ENCODE results near the gene S100A12.
A peak's percentile ranks its signal among the peaks of the same experiment; 100 is the strongest.

Gene S100A12

DNA sequence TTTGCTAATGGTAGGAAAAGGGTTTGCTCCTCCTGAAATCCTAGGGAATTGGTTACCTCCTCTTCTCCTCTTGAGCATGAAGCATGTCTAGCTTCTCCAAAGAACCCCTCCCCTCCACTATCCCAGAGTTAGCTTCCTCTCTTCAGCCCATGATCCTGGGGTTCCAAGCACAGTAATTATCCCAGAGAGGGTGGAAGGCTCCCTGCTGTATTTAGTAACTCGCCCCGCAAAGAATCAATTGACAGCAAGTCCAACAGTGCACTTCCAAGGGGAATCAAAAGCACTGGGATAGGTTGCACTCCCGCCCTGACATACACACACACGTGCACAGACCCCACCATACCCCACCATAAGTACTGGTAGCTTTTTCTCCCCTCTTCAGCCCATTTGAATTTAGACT is 12.4 kb upstream of the S100A12 start:
- ATAC-seq (ENCODE audit: low read depth): no peak
- Histone ChIP-seq H3K27me3 (ENCODE audit: insufficient read depth, poor library complexity, severe bottlenecking) (no peaks in the 10 kb centered on the region), H3K27ac (ENCODE audit: poor library complexity, severe bottlenecking) (no peak overlapping the region), H3K4me3 (ENCODE audit: severe bottlenecking) (no peak overlapping the region), H3K9me3 (ENCODE audit: severe bottlenecking) (no peaks in the 10 kb centered on the region), H3K36me3 (ENCODE audit: low read depth) (no peaks in the 10 kb centered on the region), H3K4me1 (ENCODE audit: insufficient read depth, poor library complexity, severe bottlenecking) (peaks cover 27% of the 10 kb centered on the region)
- TF ChIP-seq CTCF (IDR thresholded peaks at IDR 0.05; ENCODE audit: poor library complexity, severe bottlenecking): no peak
- no peak for DNase-seq (ENCODE audit: low spot score)

GRCh38 chr1:153387001-153387400 is 11.6 kb upstream of the S100A12 start:
- Histone ChIP-seq H3K36me3 (ENCODE audit: low read depth) (no peaks in the 10 kb centered on the region), H3K4me3 (ENCODE audit: severe bottlenecking) (no peak overlapping the region), H3K27me3 (ENCODE audit: insufficient read depth, poor library complexity, severe bottlenecking) (no peaks in the 10 kb centered on the region), H3K9me3 (ENCODE audit: severe bottlenecking) (no peaks in the 10 kb centered on the region), H3K27ac (ENCODE audit: poor library complexity, severe bottlenecking) (peak overlapping the region; percentile 45), H3K4me1 (ENCODE audit: insufficient read depth, poor library complexity, severe bottlenecking) (peaks cover 27% of the 10 kb centered on the region)
- no peak for ATAC-seq (ENCODE audit: low read depth)
- TF ChIP-seq CTCF (IDR thresholded peaks at IDR 0.05; ENCODE audit: poor library complexity, severe bottlenecking): no peak
- no peak for DNase-seq (ENCODE audit: low spot score)

DNA sequence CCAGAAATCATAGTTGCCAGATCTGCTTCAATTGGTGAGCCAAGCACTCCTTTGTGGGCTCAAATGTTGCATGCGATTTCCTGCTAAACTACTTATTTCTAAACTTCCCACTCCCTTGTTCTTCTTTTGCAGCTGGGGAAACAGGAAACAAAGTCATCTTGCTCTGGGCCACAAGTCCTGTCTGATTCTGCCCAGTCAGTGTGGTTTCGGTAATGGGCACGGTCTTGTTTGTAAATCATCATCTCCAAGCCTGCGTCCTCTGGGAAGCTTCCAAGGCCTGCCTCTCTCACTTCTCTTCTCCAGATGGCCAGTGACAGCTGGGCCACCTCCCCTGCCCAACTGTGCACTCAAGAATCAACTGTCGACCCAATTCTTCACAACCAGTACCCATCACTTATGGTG is 11.1 kb upstream of the S100A12 start:
- ATAC-seq (ENCODE audit: low read depth) (peak; percentile 57), DNase-seq (ENCODE audit: low spot score) (no peak)
- H3K4me3 ChIP-seq (ENCODE audit: severe bottlenecking): no peak overlapping the region
- H3K27me3 ChIP-seq (ENCODE audit: insufficient read depth, poor library complexity, severe bottlenecking): no peaks in the 10 kb centered on the region
- peaks cover under 1% of the 10 kb centered on the region for H3K9me3 ChIP-seq (ENCODE audit: severe bottlenecking)
- H3K27ac ChIP-seq (ENCODE audit: poor library complexity, severe bottlenecking): peak overlapping the region; percentile 45
- H3K36me3 ChIP-seq (ENCODE audit: low read depth): no peaks in the 10 kb centered on the region
- no peak for TF ChIP-seq CTCF (IDR thresholded peaks at IDR 0.05; ENCODE audit: poor library complexity, severe bottlenecking)
- peaks cover 27% of the 10 kb centered on the region for H3K4me1 ChIP-seq (ENCODE audit: insufficient read depth, poor library complexity, severe bottlenecking)

DNA sequence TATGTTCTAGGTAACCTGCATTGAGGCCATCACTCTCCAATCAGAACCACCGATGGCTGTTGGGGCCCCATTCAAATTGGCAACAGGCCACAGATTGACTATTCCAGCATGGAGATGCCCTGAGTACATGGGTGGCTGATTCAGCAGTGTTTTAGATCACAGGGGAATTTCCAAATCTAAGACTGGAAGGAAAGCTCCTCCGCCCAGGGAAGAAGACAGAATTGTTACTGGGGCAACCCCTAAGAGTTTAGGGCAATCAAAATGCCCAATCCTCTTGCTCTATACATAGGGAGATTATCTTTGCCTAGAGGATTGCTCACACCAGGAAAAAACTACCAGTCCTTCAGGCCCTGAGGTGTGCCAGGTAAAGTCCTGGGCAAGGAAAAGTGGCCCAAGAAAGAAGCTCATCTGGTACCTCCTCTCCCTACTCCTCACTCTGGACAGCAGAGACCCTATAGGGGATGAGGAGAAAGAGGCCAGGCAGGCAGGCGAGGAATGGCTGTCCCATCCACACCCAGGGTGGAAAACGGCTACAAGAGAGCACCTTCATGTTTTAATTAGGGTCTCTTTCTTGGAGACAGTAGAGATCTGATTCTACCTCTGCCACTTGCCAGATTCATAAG is 9.6 kb upstream of the S100A12 start:
- Histone ChIP-seq H3K27ac (ENCODE audit: poor library complexity, severe bottlenecking) (no peak overlapping the region), H3K4me1 (ENCODE audit: insufficient read depth, poor library complexity, severe bottlenecking) (peaks cover 13% of the 10 kb centered on the region), H3K27me3 (ENCODE audit: insufficient read depth, poor library complexity, severe bottlenecking) (no peaks in the 10 kb centered on the region), H3K9me3 (ENCODE audit: severe bottlenecking) (peaks cover 3% of the 10 kb centered on the region), H3K36me3 (ENCODE audit: low read depth) (no peaks in the 10 kb centered on the region), H3K4me3 (ENCODE audit: severe bottlenecking) (no peak overlapping the region)
- no peak for TF ChIP-seq CTCF (IDR thresholded peaks at IDR 0.05; ENCODE audit: poor library complexity, severe bottlenecking)
- no peak for ATAC-seq (ENCODE audit: low read depth)
- DNase-seq (ENCODE audit: low spot score): no peak

GRCh38 chr1:153380711-153381110 is 5.3 kb upstream of the S100A12 start:
- Histone ChIP-seq H3K9me3 (ENCODE audit: severe bottlenecking) (peaks cover 3% of the 10 kb centered on the region), H3K36me3 (ENCODE audit: low read depth) (no peaks in the 10 kb centered on the region), H3K27ac (ENCODE audit: poor library complexity, severe bottlenecking) (no peak overlapping the region), H3K27me3 (ENCODE audit: insufficient read depth, poor library complexity, severe bottlenecking) (no peaks in the 10 kb centered on the region), H3K4me3 (ENCODE audit: severe bottlenecking) (no peak overlapping the region), H3K4me1 (ENCODE audit: insufficient read depth, poor library complexity, severe bottlenecking) (peaks cover 8% of the 10 kb centered on the region)
- no peak for TF ChIP-seq CTCF (IDR thresholded peaks at IDR 0.05; ENCODE audit: poor library complexity, severe bottlenecking)
- ATAC-seq (ENCODE audit: low read depth) (no peak), DNase-seq (ENCODE audit: low spot score) (no peak)

Measured in RWPE2 (cell line).